Measurements from ENCODE around the gene UBE3B.
A peak's percentile ranks its signal among the peaks of the same experiment; 100 is the strongest.

Gene UBE3B

GRCh38 chr12:109555431-109556315 lies 78.2 kb downstream of the UBE3B start:
- no peak for DNase-seq

- DNase-seq, result no peak
Observed at GRCh38 chr12:109557200-109557599, 79.8 kb downstream of the UBE3B start.

DNA sequence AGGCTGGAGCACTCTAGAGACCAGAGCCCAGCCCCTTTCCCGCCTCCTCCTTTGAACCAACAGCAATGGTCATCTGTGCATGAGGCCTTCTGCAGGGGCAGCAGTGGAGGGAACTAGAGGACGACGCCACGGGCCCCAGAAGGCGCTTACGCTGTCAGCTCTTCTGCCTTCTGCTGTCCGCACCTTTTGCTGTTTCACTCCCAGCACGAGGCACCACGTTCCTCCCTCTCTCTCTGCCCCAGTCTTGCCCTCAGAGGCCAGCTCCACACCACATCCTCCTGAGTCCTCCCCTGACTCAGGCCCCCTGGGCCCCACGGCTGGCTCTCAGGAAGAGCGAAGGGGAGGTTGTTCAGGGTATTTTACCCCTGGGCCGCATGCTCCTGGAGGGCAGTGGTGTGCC lies 80.4 kb downstream of the UBE3B start:
- DNase-seq, result no peak

DNA sequence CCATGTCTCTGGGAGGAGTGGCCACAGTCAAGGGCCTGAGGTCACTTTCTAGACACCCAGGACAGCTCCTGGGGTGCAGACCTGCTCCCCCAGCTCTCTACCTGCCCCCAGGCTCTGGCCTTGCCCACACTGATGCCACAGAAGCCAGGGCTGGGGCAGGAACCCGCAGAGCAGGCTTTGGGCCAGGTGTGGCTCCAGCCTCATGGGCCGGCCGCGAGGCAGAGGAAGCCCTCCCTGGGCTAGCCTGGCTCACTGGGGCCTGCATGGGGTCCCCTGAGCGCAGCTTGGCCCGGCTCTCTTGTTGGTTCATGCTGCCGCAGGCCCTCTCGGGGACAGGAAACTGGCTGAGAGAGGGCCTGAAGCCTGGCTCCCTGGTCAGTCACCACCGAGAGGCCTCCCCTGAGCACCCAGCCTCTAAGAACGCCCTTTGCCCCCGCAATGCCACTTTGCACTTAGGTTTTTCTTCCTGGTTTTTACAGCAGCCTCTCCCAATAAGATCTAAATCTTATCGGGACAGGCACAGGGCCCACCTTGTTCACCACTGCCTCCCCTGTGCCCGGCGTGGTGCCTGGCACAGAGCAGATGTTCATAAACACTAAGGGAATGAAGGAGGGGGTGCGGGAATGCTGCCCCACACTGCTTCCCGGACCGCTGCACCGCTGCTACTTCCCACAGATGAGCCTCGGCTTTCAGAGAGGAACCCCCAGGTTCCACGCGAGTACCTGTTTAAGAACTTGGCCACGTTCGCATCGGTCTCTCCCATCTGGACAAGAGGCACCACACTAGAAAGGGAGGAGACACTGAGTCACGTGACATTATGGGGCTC lies 81.2 kb downstream of the UBE3B start:
- DNase-seq, result no peak

DNA sequence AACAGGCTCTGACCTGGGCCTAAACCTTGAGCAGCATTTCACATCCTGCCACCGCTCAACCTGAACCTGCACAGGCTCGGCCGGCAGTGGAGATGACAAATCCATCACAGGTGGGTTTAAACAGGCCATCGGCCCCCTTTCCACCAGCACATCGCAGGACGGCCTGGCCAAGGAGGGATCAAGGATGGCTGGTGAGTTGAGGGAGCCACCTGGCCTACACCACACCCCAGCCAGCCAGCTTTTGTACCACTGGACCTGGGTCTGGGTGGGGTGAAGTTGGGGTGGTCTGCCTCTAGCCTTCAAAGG lies 81.7 kb downstream of the UBE3B start:
- DNase-seq, result no peak

DNA sequence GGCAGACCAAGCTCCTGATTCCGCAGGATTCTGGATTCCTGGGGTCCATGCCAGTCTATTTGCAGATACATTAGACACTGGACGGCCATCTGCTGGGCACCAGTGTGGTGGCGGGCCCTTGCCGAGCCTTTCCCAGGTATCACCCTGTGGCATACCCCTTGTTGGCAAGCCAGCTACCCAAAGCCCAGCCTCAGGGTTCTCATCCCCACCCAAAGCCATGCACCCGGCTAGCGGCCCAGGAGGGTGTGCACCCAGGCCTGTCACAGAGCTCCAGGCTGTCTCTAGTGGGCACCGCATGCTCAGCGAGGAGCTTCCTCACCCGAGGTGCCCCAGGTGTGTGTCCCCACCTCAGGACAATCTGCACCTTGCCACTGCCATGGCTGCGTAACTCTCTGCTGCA lies 82.2 kb downstream of the UBE3B start:
- no peak for DNase-seq

DNA sequence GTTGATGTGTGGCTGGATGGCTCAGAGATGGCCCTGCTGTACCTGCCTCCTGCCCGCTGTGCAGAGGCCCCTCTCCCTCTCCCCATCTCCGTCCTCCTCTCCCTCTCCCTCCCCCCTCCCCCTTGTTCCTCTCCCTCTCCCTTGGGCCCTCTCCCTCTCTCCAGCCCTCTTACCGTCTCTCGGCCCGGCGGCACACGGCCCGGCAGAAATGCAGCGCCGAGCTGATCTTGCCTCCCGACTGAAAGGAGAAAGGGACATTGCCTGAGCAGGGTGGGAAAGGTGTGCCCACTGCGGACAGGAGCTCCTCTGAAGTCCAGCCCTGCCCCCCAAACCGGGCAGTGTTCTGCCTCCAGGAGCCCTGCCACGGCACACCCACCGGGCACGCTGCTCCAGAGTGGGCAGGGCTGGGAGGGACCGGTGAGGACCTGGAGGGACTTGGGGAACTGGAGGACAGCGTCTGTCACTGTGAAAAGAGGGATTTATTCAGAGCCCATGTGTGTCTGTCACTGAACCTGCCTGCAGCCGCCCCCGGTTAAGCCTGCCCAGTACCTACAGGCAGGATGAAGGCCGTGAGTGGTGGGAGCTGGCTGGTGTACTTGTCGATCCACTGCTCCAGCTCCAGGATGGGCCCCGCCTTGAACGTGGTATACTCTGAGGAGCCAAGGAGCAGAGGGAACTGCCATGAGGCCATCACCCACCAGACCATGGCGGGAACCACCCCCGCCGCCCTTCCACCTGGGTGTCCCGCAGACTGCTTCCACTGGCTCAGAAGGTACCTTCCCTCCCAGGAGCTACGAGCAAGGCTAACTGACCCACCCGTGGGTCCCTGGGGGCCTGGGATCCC lies 83.7 kb downstream of the UBE3B start:
- DNase-seq, result no peak

DNA sequence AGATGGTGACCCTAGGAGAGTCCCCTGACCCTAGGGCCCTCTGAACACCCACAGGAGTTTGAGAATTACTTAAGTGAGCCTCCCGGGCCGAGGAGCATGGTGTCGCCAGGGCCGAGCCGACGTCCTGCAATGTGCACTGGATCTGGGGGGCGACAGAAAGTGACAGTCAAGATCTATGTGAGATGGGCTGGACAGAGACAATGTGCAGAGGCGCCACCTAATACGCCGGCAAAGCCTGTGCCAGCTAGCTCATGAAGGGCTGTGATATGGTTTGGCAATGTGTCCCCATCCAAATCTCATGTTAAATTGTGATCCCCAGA lies 84.2 kb downstream of the UBE3B start:
- DNase-seq, result no peak

GRCh38 chr12:109562871-109563270 lies 85.4 kb downstream of the UBE3B start:
- no peak for DNase-seq

DNA sequence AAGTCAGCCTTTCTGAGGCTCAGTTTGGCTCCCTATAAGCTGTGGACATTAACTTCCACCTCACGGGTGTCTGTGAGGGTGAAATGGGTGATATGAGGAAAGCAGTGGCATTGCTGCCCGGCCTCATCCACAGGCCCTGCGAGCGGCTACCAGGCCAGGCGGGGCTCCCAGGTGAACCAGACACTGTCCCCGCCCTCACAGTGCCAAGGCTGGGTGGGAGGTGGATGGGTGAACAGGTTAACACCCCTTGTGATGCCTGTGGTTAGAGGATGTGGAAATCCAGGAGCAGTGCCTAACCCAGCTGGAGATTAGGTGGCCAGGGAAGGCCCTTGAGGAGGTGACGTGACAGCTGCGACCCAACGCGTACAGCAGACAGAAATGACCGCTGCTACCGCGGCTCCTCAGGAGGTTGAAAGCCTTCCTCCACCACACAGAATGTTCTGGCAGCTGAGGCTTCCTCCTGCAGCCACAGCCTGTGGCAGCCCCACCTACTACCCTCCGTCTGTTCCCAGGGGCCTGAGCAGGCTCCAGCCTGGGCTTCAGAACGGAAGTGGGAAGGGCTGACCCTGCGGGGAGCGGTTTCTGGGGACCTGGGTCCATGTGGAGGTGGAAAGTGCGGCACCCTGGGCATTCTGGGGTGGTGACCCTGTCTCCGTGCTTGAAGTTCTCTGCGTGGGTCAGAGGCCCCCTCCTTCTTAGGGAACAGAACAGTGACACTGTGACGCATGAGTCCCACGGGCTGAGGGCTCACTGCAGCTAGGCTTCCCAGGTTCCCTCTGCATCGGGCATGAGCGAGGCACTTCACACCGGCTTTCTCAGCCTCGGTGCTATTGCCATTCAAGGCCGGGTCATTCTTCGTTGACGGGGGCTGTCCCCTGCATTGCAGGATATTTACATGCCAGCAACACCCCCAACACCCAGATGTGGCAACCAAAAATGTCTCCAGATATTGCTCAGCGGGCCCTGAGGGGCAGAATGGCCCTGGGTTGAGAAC lies 86.2 kb downstream of the UBE3B start:
- no peak for DNase-seq

- DNase-seq, result no peak
Observed at GRCh38 chr12:109566424-109566823, 89.0 kb downstream of the UBE3B start.

DNA sequence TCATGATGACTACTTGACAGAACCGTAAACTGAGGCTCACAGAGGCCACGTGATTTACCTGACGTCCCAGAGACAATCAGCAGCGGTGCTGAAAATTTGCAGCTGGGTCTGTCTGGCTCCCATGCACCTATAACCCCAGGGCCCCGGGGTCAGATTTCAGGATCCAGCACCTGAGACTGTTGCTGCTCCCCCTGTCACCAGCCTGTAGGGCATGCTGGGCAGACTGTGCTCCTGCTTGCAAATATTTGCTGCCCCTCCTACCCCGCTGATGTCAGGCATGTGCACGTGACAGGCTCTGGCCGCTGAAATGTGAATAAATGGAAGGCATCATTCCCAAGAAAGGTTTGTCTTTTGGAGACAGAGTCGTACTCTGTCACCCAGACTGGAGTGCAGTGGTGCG lies 89.9 kb downstream of the UBE3B start:
- no peak for DNase-seq

DNA sequence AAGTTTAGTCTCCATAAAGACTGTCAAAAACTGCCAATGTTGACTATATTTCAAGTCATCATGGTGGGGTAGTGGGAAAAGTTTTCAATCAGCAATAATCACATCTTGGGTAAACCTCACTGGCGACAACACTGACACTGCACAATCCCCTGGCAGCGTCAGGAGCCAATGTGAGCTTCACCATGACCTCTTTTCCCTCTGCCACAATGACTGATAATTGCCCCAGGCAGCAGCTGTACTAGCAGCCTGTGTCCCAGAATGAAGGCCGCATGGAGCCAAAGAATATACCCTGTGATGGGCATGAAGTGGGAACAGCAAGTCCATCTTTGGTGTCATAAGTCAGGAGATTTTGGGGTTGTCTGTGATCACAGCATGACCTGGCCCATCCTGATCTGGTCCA lies 90.5 kb downstream of the UBE3B start:
- peak in 1 of 14 donors; percentile 5 for DNase-seq

- no peak for DNase-seq
Observed at GRCh38 chr12:109568486-109568885, 91.1 kb downstream of the UBE3B start.

- no peak for DNase-seq
Observed at GRCh38 chr12:109571773-109572505, 94.5 kb downstream of the UBE3B start.

DNA sequence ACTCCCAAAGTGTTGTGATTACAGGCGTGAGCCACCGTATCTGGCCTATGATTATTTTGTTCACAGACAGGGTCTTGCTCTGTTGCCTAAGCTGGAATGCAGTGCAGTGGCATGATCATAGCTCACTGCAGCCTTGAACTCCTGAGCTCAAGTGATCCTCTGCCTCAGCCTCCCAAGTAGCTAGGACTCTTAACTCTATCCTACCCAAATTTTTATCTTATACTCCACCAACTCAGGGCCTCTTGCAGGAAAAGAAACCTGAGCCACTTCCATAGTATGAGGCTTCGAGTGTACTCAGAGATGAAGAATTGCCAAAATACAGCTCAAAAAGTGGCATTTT lies 95.0 kb downstream of the UBE3B start:
- no peak for DNase-seq

GRCh38 chr12:109573029-109573913 lies 95.8 kb downstream of the UBE3B start, which contains the start of the genes MMAB and MVK:
TSS of gene MMAB (minus strand) at chr12:109573504. CDS start at chr12:109573480, 24 bp downstream.
TSS of gene MVK (plus strand) at chr12:109573794. CDS start at chr12:109574823, 1,029 bp downstream.
- peak; percentile 69 to 99 (median 98) for DNase-seq

DNA sequence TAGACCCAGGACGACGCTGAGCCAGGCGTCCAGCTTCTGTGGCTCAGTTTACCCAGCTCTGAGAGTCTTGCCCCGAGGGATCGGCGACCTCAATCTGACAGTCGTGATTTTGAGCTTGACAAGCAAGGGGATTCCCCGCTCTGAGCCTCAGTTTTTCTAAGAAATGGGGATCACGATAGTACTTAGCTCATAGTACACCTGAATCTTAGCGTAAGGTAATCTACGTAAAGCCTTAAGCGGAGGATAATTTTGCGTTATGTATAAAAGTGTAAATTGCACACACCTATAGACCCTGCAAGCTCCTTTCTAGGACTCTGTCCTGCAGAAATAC lies 96.4 kb downstream of the UBE3B start:
- no peak for DNase-seq

GRCh38 chr12:109575683-109576082 lies 98.2 kb downstream of the UBE3B start:
- DNase-seq, result no peak

DNA sequence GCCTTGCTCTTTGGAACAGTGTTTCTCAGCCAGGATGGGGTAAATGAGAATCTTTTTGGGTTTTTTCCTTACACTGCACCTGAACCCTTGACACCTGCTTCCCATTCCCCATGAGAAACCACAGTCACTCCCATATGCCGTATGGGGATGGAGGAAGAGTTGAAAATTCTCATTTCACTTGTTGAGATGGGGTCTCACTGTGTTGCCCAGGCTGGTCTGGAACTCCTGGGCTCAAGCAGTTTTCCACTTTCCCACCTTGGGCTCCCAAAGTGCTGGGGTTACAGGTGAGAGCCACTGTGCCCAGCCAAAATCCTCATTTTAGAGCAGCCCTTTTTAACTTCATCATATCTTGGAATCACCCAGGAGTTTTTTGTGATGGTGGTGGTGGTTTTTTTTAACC lies 99.9 kb downstream of the UBE3B start:
- DNase-seq, result no peak
